Measurements from ENCODE around the gene TOM1L2.

DNA sequence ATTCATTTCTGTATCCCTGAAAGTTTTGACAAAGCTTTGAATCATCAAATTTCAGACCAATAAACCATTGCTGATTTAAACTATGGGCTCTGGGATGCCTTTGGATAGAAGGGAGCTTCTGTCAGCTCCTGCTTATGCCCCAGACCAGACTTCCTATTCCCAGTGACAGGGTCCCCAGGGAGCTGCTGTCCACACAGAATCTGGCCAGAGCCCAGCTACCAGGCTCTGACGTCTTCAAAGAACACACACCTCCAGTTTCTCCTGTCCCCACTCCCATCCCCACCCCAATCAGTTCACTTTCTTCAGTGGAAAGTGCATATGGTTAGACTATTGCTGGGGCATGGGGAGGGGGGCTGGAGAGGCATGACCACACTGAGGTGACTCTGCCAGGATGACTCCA lies 83.8 kb downstream of the TOM1L2 start:
- TF ChIP-seq, protein P1, sequence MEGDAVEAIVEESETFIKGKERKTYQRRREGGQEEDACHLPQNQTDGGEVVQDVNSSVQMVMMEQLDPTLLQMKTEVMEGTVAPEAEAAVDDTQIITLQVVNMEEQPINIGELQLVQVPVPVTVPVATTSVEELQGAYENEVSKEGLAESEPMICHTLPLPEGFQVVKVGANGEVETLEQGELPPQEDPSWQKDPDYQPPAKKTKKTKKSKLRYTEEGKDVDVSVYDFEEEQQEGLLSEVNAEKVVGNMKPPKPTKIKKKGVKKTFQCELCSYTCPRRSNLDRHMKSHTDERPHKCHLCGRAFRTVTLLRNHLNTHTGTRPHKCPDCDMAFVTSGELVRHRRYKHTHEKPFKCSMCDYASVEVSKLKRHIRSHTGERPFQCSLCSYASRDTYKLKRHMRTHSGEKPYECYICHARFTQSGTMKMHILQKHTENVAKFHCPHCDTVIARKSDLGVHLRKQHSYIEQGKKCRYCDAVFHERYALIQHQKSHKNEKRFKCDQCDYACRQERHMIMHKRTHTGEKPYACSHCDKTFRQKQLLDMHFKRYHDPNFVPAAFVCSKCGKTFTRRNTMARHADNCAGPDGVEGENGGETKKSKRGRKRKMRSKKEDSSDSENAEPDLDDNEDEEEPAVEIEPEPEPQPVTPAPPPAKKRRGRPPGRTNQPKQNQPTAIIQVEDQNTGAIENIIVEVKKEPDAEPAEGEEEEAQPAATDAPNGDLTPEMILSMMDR (IDR thresholded peaks at IDR 0.05 in 2 of 3, conservative IDR thresholded peaks at IDR 0.05 in 1 of 3; ENCODE audit: borderline replicate concordance in 1 of 3, insufficient read depth in 1 of 3, low read depth in 2 of 3, low read length in 2 of 3), result no peak
- no peak for TF ChIP-seq CBX3 (IDR thresholded peaks at IDR 0.05; ENCODE audit: low read depth)
- no peak for TF ChIP-seq YY1 (IDR thresholded peaks at IDR 0.05; ENCODE audit: extremely low read depth, insufficient replicate concordance, low read depth, low read length)
- TF ChIP-seq POLR2A (IDR thresholded peaks at IDR 0.05; ENCODE audit: borderline replicate concordance, extremely low read depth, insufficient read depth, insufficient read length), result no peak
- TF ChIP-seq POLR2AphosphoS5 (IDR thresholded peaks at IDR 0.05; ENCODE audit: low read depth, low read length), result no peak
- TF ChIP-seq ZNF274 (IDR thresholded peaks at IDR 0.05; ENCODE audit: low read depth, low read length), result no peak
- TF ChIP-seq ZFX (IDR thresholded peaks at IDR 0.05), result no peak
